ENCODE measurements around the gene SLC22A23. TPM values are rescaled to one million over a fixed set of nuclear protein-coding genes. Genes with fewer than 3 reads are reported as not detected.

Gene SLC22A23
- total RNA-seq, 2 experiments from 2014 or later = not detected

- H3K36me3 ChIP-seq (ENCODE audit: insufficient read depth, low read length) = no peaks in the 10 kb centered on the region
- H3K27ac ChIP-seq (ENCODE audit: low read depth, low read length, poor library complexity, severe bottlenecking) = no peak overlapping the region
- no TSS peak for BruUV-seq (replicated peaks)
- ChIA-PET POLR2A (no interaction called here), CTCF (ENCODE audit: unreplicated experiment) (no interaction called here)
- H3K4me3 ChIP-seq (ENCODE audit: low read depth, low read length, poor library complexity, severe bottlenecking) = no peak overlapping the region
- no peaks in the 10 kb centered on the region for H3K4me1 ChIP-seq (ENCODE audit: insufficient read depth, low read length, poor library complexity, severe bottlenecking)
- no peaks in the 10 kb centered on the region; the same call in 1 of the 2 replicates for H4K20me1 ChIP-seq (ENCODE audit: insufficient read depth, low read length)
- H2AFZ ChIP-seq (ENCODE audit: low read length) = no peak overlapping the region
- no peak overlapping the region for H3K4me2 ChIP-seq (ENCODE audit: low read length)
- no peak for DNase-seq (ENCODE audit: low spot score)
- intact Hi-C loops (cut with micrococcal nuclease; ENCODE audit: unreplicated experiment) = no loop called here
- TF ChIP-seq EZH2phosphoT487 (IDR thresholded peaks at IDR 0.05; ENCODE audit: borderline replicate concordance, low read depth, low read length) = no peak
- no peak for TF ChIP-seq CTCF (conservative IDR thresholded peaks at IDR 0.05; ENCODE audit: low read length)
- H3K9me2 ChIP-seq (ENCODE audit: insufficient read depth, low read length) = no peaks in the 10 kb centered on the region
- no peaks in the 10 kb centered on the region for H3K9me3 ChIP-seq (ENCODE audit: low read length)
- no peaks in the 10 kb centered on the region for H3K79me2 ChIP-seq (ENCODE audit: insufficient read depth, low read depth, low read length)
These were observed 5.4 kb downstream of the SLC22A23 start for GRCh38 chr6:3451498-3451897.

- Histone ChIP-seq H2AFZ (ENCODE audit: low read length) (no peak overlapping the region), H3K27ac (ENCODE audit: low read depth, low read length, poor library complexity, severe bottlenecking) (no peak overlapping the region), H3K79me2 (ENCODE audit: insufficient read depth, low read depth, low read length) (no peaks in the 10 kb centered on the region), H3K9me3 (ENCODE audit: low read length) (no peaks in the 10 kb centered on the region), H3K4me2 (ENCODE audit: low read length) (no peak overlapping the region), H3K9me2 (ENCODE audit: insufficient read depth, low read length) (no peaks in the 10 kb centered on the region), H4K20me1 (ENCODE audit: insufficient read depth, low read length) (no peaks in the 10 kb centered on the region; the same call in 1 of the 2 replicates), H3K4me1 (ENCODE audit: insufficient read depth, low read length, poor library complexity, severe bottlenecking) (no peaks in the 10 kb centered on the region), H3K4me3 (ENCODE audit: low read depth, low read length, poor library complexity, severe bottlenecking) (no peak overlapping the region), H3K36me3 (ENCODE audit: insufficient read depth, low read length) (no peaks in the 10 kb centered on the region)
- no peak for DNase-seq (ENCODE audit: low spot score)
- ChIA-PET POLR2A (interaction anchor here (0.5 kb wide), 1 partner anchor 368 kb away, joined by 7 read pairs; no protein-coding TSS in a partner anchor), CTCF (ENCODE audit: unreplicated experiment) (no interaction called here)
- TF ChIP-seq CTCF (conservative IDR thresholded peaks at IDR 0.05; ENCODE audit: low read length) = no peak
- no peak for TF ChIP-seq EZH2phosphoT487 (IDR thresholded peaks at IDR 0.05; ENCODE audit: borderline replicate concordance, low read depth, low read length)
- BruUV-seq (replicated peaks) = no TSS peak
- intact Hi-C loops (cut with micrococcal nuclease; ENCODE audit: unreplicated experiment) = no loop called here
These were observed 6.0 kb downstream of the SLC22A23 start for GRCh38 chr6:3450888-3451287.

GRCh38 chr6:3449750-3450305, 7.0 kb downstream of the SLC22A23 start:
- no TSS peak for BruUV-seq (replicated peaks)
- H2AFZ ChIP-seq (ENCODE audit: low read length) = no peak overlapping the region
- H3K4me1 ChIP-seq (ENCODE audit: insufficient read depth, low read length, poor library complexity, severe bottlenecking) = no peaks in the 10 kb centered on the region
- no peaks in the 10 kb centered on the region for H3K79me2 ChIP-seq (ENCODE audit: insufficient read depth, low read depth, low read length)
- intact Hi-C loops (cut with micrococcal nuclease; ENCODE audit: unreplicated experiment) = no loop called here
- POLR2A ChIA-PET = no interaction called here
- no peaks in the 10 kb centered on the region for H3K9me2 ChIP-seq (ENCODE audit: insufficient read depth, low read length)
- H3K36me3 ChIP-seq (ENCODE audit: insufficient read depth, low read length) = no peaks in the 10 kb centered on the region
- no peaks in the 10 kb centered on the region for H3K9me3 ChIP-seq (ENCODE audit: low read length)
- CTCF ChIA-PET (ENCODE audit: unreplicated experiment) = no interaction called here
- H3K27ac ChIP-seq (ENCODE audit: low read depth, low read length, poor library complexity, severe bottlenecking) = no peak overlapping the region
- H3K4me2 ChIP-seq (ENCODE audit: low read length) = no peak overlapping the region
- H3K4me3 ChIP-seq (ENCODE audit: low read depth, low read length, poor library complexity, severe bottlenecking) = no peak overlapping the region
- DNase-seq (ENCODE audit: low spot score) = no peak
- H4K20me1 ChIP-seq (ENCODE audit: insufficient read depth, low read length) = no peaks in the 10 kb centered on the region; the same call in 1 of the 2 replicates
- TF ChIP-seq EZH2phosphoT487 (IDR thresholded peaks at IDR 0.05; ENCODE audit: borderline replicate concordance, low read depth, low read length) (no peak), CTCF (conservative IDR thresholded peaks at IDR 0.05; ENCODE audit: low read length) (no peak)
